ENCODE data around the gene GOLGA5. TPM values are rescaled to one million over a fixed set of nuclear protein-coding genes. Genes with fewer than 3 reads are reported as not detected.

The GOLGA5 gene
- total RNA-seq, result 57.9 and 63.0 TPM in 2 replicates

GRCh38 chr14:92793709-92794546 is at the start of gene GOLGA5:
Gene GOLGA5, plus strand, starts transcription at chr14:92794305. Its CDS starts 3,133 bp downstream, at chr14:92797438.

GRCh38 chr14:92748259-92749016 is 45.7 kb upstream of the GOLGA5 start, which contains the start of gene LGMN:
Gene LGMN, minus strand, starts transcription at chr14:92748627. Its CDS starts 15,841 bp downstream, at chr14:92732786.

Other genes starting within 250 kb of the GOLGA5 start
- gene LGMN, start 45.7 kb upstream of the GOLGA5 start, total RNA-seq, result 10.3 and 25.9 TPM in 2 replicates
- not detected in 2 replicates for gene CHGA, start 128.8 kb downstream of the GOLGA5 start, total RNA-seq